Subcutaneous adipose tissue (tissue), 4 donors: Measurements from ENCODE around the gene BCL6. TPM values are rescaled to one million over a fixed set of nuclear protein-coding genes. Genes with fewer than 3 reads are reported as not detected.

ENCODE experiments used
- CTCF ChIP-seq: fragments of 450-650 bp; IDR thresholded peaks from one replicate; pipeline ENCODE4 v1.5.1; 2016; ENCODE audit warnings: low read depth, mild to moderate bottlenecking, control low read depth, antibody characterized with exemption, moderate library complexity
- total RNA-seq, 4 donors: library from RNA; depleted of rRNA; stranded (reverse); fragments of >200 nt; gene quantifications; one replicate each; pipeline ENCODE4 v1.1.0, GENCODE V29; 2016

BCL6 gene
- total RNA-seq, 4 donors from 2014 or later = 140 to 426 (median 298) TPM

- no peak for TF ChIP-seq CTCF
Measured at GRCh38 chr3:187684444-187684843, 60.8 kb downstream of the BCL6 start.

GRCh38 chr3:187679638-187680396 is 65.5 kb downstream of the BCL6 start:
- no peak for TF ChIP-seq CTCF

GRCh38 chr3:187678726-187679268 is 66.5 kb downstream of the BCL6 start:
- TF ChIP-seq CTCF = no peak

DNA sequence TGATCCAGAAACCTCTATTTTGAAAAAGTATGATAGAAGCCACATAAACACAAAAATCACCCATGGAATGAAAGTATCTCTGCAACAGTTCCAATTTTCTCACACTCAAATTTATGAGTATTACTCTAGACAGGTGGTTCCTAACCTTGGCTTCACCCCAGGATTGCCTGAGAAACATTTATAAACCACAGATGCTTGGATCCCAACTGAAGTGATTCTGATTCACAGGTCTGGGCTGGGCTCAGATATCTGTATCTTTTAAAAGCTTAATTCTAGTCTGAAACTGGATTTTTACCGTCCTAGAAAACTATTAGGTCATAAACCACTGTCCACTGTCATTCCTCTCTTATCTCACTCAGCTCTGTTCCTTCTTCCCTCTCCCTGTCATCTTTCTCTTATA is 67.7 kb downstream of the BCL6 start:
- no peak for TF ChIP-seq CTCF

- TF ChIP-seq CTCF = no peak
Measured at GRCh38 chr3:187673012-187673411, 72.3 kb downstream of the BCL6 start.

Other genes with a start within 250 kb of the BCL6 start
- gene SST, start 75.1 kb downstream of the BCL6 start, total RNA-seq = not detected
- not detected for gene RTP2, start 42.9 kb downstream of the BCL6 start, total RNA-seq